NCI-H1694 (cell line): ENCODE results near the gene USP10.

Source experiments
- DNase-seq: peaks from one replicate; lab custom pipeline; 2025; lab: John Stamatoyannopoulos, UW

Gene USP10

GRCh38 chr16:84700446-84701300, 873 bp downstream of the USP10 start:
- no peak for DNase-seq

GRCh38 chr16:84703681-84704080, 3.9 kb downstream of the USP10 start:
- no peak for DNase-seq

- no peak for DNase-seq
These were observed 4.5 kb downstream of the USP10 start for GRCh38 chr16:84704253-84704652.

- no peak for DNase-seq
These were observed 7.1 kb downstream of the USP10 start for GRCh38 chr16:84706856-84707255.

GRCh38 chr16:84709609-84710008, 9.8 kb downstream of the USP10 start:
- no peak for DNase-seq

GRCh38 chr16:84710686-84711085, 10.9 kb downstream of the USP10 start:
- DNase-seq, result no peak

GRCh38 chr16:84712138-84712671, 12.4 kb downstream of the USP10 start:
- no peak for DNase-seq

GRCh38 chr16:84712801-84713775, 13.3 kb downstream of the USP10 start:
- no peak for DNase-seq

- no peak for DNase-seq
These were observed 14.2 kb downstream of the USP10 start for GRCh38 chr16:84714028-84714427.

GRCh38 chr16:84715424-84715823, 15.6 kb downstream of the USP10 start:
- DNase-seq, result no peak

GRCh38 chr16:84715854-84716253, 16.1 kb downstream of the USP10 start:
- no peak for DNase-seq

- DNase-seq, result no peak
These were observed 16.9 kb downstream of the USP10 start for GRCh38 chr16:84716740-84717139.

- no peak for DNase-seq
These were observed 17.7 kb downstream of the USP10 start for GRCh38 chr16:84717484-84717883.

- DNase-seq, result no peak
These were observed 20.4 kb downstream of the USP10 start for GRCh38 chr16:84720177-84720579.

GRCh38 chr16:84722068-84722467, 22.3 kb downstream of the USP10 start:
- DNase-seq, result no peak

GRCh38 chr16:84723906-84724305, 24.1 kb downstream of the USP10 start:
- DNase-seq, result no peak

GRCh38 chr16:84724606-84725309, 25.0 kb downstream of the USP10 start:
- DNase-seq, result no peak

GRCh38 chr16:84725481-84726078, 25.8 kb downstream of the USP10 start:
- no peak for DNase-seq

GRCh38 chr16:84726079-84726668, 26.4 kb downstream of the USP10 start:
- peak; percentile 74 for DNase-seq

- DNase-seq, result no peak
These were observed 27.1 kb downstream of the USP10 start for GRCh38 chr16:84726669-84727467.
